Right atrium auricular region (tissue), 2 donors: ENCODE data around the gene TLR3. TPM values are rescaled to one million over a fixed set of nuclear protein-coding genes. Genes with fewer than 3 reads are reported as not detected.

ENCODE experiments used
- DNase-seq: peaks from one replicate; pipeline ENCODE4 v3.0.0-alpha.2; 2019; ENCODE audit warnings: low spot score
- H3K27ac ChIP-seq, 2 donors: fragments of 200-600 bp; sonication (generic); 1 replicate in 1 of 2; 2 replicates in 1 of 2; pipeline ENCODE4 v1.5.1; 2016 to 2019
- H3K27me3 ChIP-seq, 2 donors: fragments of 200-600 bp; sonication (generic); one replicate each; pipeline versions ENCODE4 v1.5.1 to v1.6.0; 2017 to 2019
- H3K36me3 ChIP-seq: fragments of 200-600 bp; sonication (generic); one replicate; pipeline ENCODE4 v1.5.1; 2016
- H3K4me1 ChIP-seq, 2 donors: fragments of 200-600 bp; sonication (generic); one replicate each; pipeline versions ENCODE4 v1.5.1 to v1.6.0; 2017 to 2019
- H3K4me3 ChIP-seq, 2 donors: fragments of 200-600 bp; sonication (generic); 1 replicate in 1 of 2; 2 replicates in 1 of 2; pipeline ENCODE4 v1.5.1; 2017 to 2019; ENCODE audit warnings: mild to moderate bottlenecking in 1 of 2, moderate library complexity in 1 of 2
- H3K9me3 ChIP-seq, 2 donors: fragments of 200-600 bp; sonication (generic); one replicate each; pipeline ENCODE4 v1.5.1; 2019
- total RNA-seq, 2 donors: library from RNA; depleted of rRNA; stranded (reverse); fragments of >200 nt; gene quantifications; one replicate each; pipeline ENCODE4 v1.1.0, GENCODE V29; 2016
- TF ChIP-seq, protein P1 (sequence below), 2 donors: fragments of 200-600 bp; sonication (generic); IDR thresholded peaks; one replicate each; pipeline ENCODE4 v1.5.1; 2019; ENCODE audit warnings: antibody characterized with exemption in 2 of 2

TLR3 gene
- 1 to 10 TPM; 3.0 to 3.5 TPM for total RNA-seq

GRCh38 chr4:186068581-186069348 lies at the start of gene TLR3:
TLR3 (plus strand) TSS chr4:186069156; CDS start chr4:186076620, 7,464 bp downstream.
- no peaks in the 10 kb centered on the region for H3K9me3 ChIP-seq
- TF ChIP-seq, protein P1, sequence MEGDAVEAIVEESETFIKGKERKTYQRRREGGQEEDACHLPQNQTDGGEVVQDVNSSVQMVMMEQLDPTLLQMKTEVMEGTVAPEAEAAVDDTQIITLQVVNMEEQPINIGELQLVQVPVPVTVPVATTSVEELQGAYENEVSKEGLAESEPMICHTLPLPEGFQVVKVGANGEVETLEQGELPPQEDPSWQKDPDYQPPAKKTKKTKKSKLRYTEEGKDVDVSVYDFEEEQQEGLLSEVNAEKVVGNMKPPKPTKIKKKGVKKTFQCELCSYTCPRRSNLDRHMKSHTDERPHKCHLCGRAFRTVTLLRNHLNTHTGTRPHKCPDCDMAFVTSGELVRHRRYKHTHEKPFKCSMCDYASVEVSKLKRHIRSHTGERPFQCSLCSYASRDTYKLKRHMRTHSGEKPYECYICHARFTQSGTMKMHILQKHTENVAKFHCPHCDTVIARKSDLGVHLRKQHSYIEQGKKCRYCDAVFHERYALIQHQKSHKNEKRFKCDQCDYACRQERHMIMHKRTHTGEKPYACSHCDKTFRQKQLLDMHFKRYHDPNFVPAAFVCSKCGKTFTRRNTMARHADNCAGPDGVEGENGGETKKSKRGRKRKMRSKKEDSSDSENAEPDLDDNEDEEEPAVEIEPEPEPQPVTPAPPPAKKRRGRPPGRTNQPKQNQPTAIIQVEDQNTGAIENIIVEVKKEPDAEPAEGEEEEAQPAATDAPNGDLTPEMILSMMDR (IDR thresholded peaks at IDR 0.05): no peak

GRCh38 chr4:186019269-186019668 lies 49.7 kb upstream of the TLR3 start:
- Histone ChIP-seq H3K4me3 (no peak overlapping the region), H3K27ac (no peak overlapping the region), H3K9me3 (no peaks in the 10 kb centered on the region), H3K27me3 (no peaks in the 10 kb centered on the region), H3K4me1 (peaks cover 0 to 23% of the 10 kb centered on the region in 2 donors), H3K36me3 (no peaks in the 10 kb centered on the region)
- no peak for DNase-seq
- TF ChIP-seq, protein P1 (IDR thresholded peaks at IDR 0.05): no peak

More at GRCh38 chr4:186068581-186069348, at the start of gene TLR3:
- H3K4me3 ChIP-seq: peak within 1 kb of the TSS; percentile 49 to 55
- peak within 1 kb of the TSS; percentile 43 to 61 for H3K27ac ChIP-seq
- H3K27me3 ChIP-seq: no peaks in the 10 kb centered on the region
- no peaks in the 10 kb centered on the region for H3K36me3 ChIP-seq
- H3K4me1 ChIP-seq: peaks cover 0 to 10% of the 10 kb centered on the region in 2 donors
- DNase-seq: no peak

DNA sequence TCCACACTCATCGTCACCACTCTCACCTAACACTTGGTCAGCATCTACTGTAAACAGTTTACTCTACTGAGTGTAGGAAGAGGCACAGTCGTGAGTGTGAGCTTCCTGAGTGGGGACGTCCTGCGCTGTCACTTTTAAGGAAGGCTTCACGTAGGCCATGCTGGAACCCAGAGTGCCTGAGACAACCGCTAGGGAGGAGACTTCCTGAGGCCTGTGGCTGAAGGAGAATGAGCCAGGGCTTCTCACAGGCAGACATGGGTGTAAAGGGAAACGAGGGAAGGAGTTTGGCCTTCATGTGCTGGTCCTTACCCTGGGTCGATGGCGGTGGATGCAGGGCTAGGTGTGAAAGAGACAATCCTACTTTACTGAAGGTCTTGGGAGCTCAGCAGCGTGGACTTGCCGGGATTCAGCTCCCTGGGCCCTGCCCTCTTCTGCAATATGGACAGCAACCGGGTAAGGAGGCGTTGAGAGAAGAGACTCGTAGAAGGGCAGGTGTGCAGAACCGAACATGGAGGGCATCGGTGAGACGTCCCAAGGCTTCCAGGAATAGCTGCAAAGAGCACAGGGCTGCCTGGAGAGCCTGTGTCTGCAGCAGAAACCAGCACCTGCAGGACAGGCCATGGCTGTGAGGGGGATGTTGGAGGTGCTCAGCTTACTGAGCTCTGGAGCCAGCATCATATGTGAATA lies 48.7 kb upstream of the TLR3 start:
- TF ChIP-seq, protein P1 (IDR thresholded peaks at IDR 0.05): no peak
- peak overlapping the region; percentile 11 to 41 for H3K27ac ChIP-seq
- H3K27me3 ChIP-seq: no peaks in the 10 kb centered on the region
- peak; percentile 50 for DNase-seq
- H3K4me1 ChIP-seq: peaks cover 0 to 23% of the 10 kb centered on the region in 2 donors
- H3K4me3 ChIP-seq: no peak overlapping the region
- H3K9me3 ChIP-seq: no peaks in the 10 kb centered on the region
- H3K36me3 ChIP-seq: no peaks in the 10 kb centered on the region

GRCh38 chr4:186020793-186021407 lies 48.1 kb upstream of the TLR3 start:
- Histone ChIP-seq H3K9me3 (no peaks in the 10 kb centered on the region), H3K4me1 (peaks cover 0 to 23% of the 10 kb centered on the region in 2 donors), H3K36me3 (no peaks in the 10 kb centered on the region), H3K27ac (peak overlapping the region; percentile 40 to 41), H3K27me3 (no peaks in the 10 kb centered on the region), H3K4me3 (peak overlapping the region in 1 of 2 donors; percentile 37)
- TF ChIP-seq, protein P1 (IDR thresholded peaks at IDR 0.05): no peak
- DNase-seq: no peak

GRCh38 chr4:186021461-186022167 lies 47.3 kb upstream of the TLR3 start:
- DNase-seq: no peak
- Histone ChIP-seq H3K27ac (peak overlapping the region; percentile 40 to 41), H3K36me3 (no peaks in the 10 kb centered on the region), H3K9me3 (no peaks in the 10 kb centered on the region), H3K27me3 (no peaks in the 10 kb centered on the region), H3K4me1 (peaks cover 0 to 16% of the 10 kb centered on the region in 2 donors), H3K4me3 (peak overlapping the region in 1 of 2 donors; percentile 37)
- TF ChIP-seq, protein P1 (IDR thresholded peaks at IDR 0.05): peak; percentile 85 to 92
